Erythroblast (primary cell): ENCODE data around the gene KLK13.

Experiments
- GATA1 ChIP-seq: IDR thresholded peaks from 2 replicates; pipeline ENCODE4 v1.6.1; 2011; ENCODE audit warnings: low read depth, mild to moderate bottlenecking, control low read depth, low read length, moderate library complexity
- POLR2A ChIP-seq: IDR thresholded peaks from 2 replicates; pipeline ENCODE4 v1.6.1; 2011; ENCODE audit warnings: mild to moderate bottlenecking, low read length

- TF ChIP-seq POLR2A (no peak), GATA1 (no peak)
Observed at GRCh38 chr19:51107406-51108065, 42.6 kb upstream of the KLK13 start.
